Neural progenitor cell (in vitro differentiated cells): ENCODE measurements around the gene CCDC158. TPM values are rescaled to one million over a fixed set of nuclear protein-coding genes. Genes with fewer than 3 reads are reported as not detected.

Experiments
- DNase-seq: peaks from one replicate; pipeline ENCODE4 v3.0.0-alpha.2; 2016; ENCODE audit warnings: low spot score
- H2AFZ ChIP-seq: fragments of 200-600 bp; sonication (generic); replicated peaks from 2 replicates; pipeline ENCODE4 v1.6.1; 2016; ENCODE audit warnings: antibody characterized with exemption
- H3F3A ChIP-seq: fragments of 200-600 bp; sonication (generic); 2 replicates; pipeline ENCODE4 v1.6.1; 2016; ENCODE audit warnings: antibody characterized with exemption, low read depth
- H3K27ac ChIP-seq: fragments of 200-600 bp; sonication (generic); 2 replicates; pipeline ENCODE4 v1.5.1; 2016; ENCODE audit warnings: mild to moderate bottlenecking
- H3K27me3 ChIP-seq: fragments of 200-600 bp; sonication (generic); 2 replicates; pipeline ENCODE4 v1.6.1; 2016; ENCODE audit warnings: mild to moderate bottlenecking, moderate library complexity
- H3K36me3 ChIP-seq: fragments of 200-600 bp; sonication (generic); 2 replicates; pipeline ENCODE4 v1.5.1; 2016
- H3K4me1 ChIP-seq: fragments of 200-600 bp; sonication (generic); 2 replicates; pipeline ENCODE4 v1.6.1; 2016; ENCODE audit warnings: mixed run types
- H3K4me2 ChIP-seq: fragments of 200-600 bp; sonication (generic); 2 replicates; pipeline ENCODE4 v1.6.1; 2016
- H3K4me3 ChIP-seq: fragments of 200-600 bp; sonication (generic); 2 replicates; pipeline ENCODE4 v1.5.1; 2016
- H3K79me2 ChIP-seq: fragments of 200-600 bp; sonication (generic); 2 replicates; pipeline ENCODE4 v1.6.1; 2016; ENCODE audit warnings: low read depth
- H3K9ac ChIP-seq: fragments of 200-600 bp; sonication (generic); 2 replicates; pipeline ENCODE4 v1.6.1; 2016
- H3K9me3 ChIP-seq: fragments of 200-600 bp; sonication (generic); 2 replicates; pipeline ENCODE4 v1.5.1; 2016; ENCODE audit warnings: low read depth
- H4K20me1 ChIP-seq: fragments of 200-600 bp; sonication (generic); 2 replicates; pipeline ENCODE4 v1.6.1; 2016; ENCODE audit warnings: low read depth
- H3K27ac Mint-ChIP-seq: 3 replicates; pipeline ENCODE4 v1.8.0; 2021; ENCODE audit warnings: mixed read lengths
- H3K27me3 Mint-ChIP-seq: 2 replicates; pipeline ENCODE4 v1.8.0; 2022; ENCODE audit warnings: low read depth, mild to moderate bottlenecking, inconsistent platforms, moderate library complexity, mixed read lengths; ENCODE audit not compliant: insufficient read depth
- H3K36me3 Mint-ChIP-seq: 3 replicates; pipeline ENCODE4 v1.8.0; 2021; ENCODE audit warnings: mixed read lengths
- H3K4me1 Mint-ChIP-seq: 3 replicates; pipeline ENCODE4 v1.8.0; 2021; ENCODE audit warnings: mixed read lengths
- H3K4me3 Mint-ChIP-seq: 3 replicates; pipeline ENCODE4 v1.8.0; 2021; ENCODE audit warnings: mild to moderate bottlenecking, moderate library complexity, mixed read lengths
- H3K9me3 Mint-ChIP-seq: 3 replicates; pipeline ENCODE4 v1.8.0; 2020; ENCODE audit warnings: mixed read lengths
- EZH2 ChIP-seq: fragments of 200-600 bp; sonication (generic); IDR thresholded peaks from 2 replicates; pipeline ENCODE4 v1.6.1; 2017; ENCODE audit warnings: antibody characterized with exemption, mild to moderate bottlenecking, moderate library complexity
- EZH2phosphoT487 ChIP-seq: fragments of 200-600 bp; sonication (generic); IDR thresholded peaks from 2 replicates; pipeline ENCODE4 v1.6.1; 2017; ENCODE audit warnings: antibody characterized with exemption
- total RNA-seq: library from RNA; depleted of rRNA; stranded (reverse); fragments of >200 nt; gene quantifications from 2 replicates; pipeline ENCODE4 v1.2.3, GENCODE V29; 2015; ENCODE audit warnings: low replicate concordance
- TF ChIP-seq, protein P1 (sequence below): fragments of 200-600 bp; sonication (generic); IDR thresholded peaks from 2 replicates; pipeline ENCODE4 v1.5.1; 2017; ENCODE audit warnings: antibody characterized with exemption, mild to moderate bottlenecking

The CCDC158 gene
- not detected in 2 replicates for total RNA-seq

- peaks cover 5% of the 10 kb centered on the region for H3F3A ChIP-seq
- peaks cover 6% of the 10 kb centered on the region for H3K4me1 ChIP-seq
- Mint-ChIP-seq H3K36me3 (no peaks in the 10 kb centered on the region), H3K27ac (peak within 1 kb of the TSS; percentile 37), H3K9me3 (peaks cover 23% of the 10 kb centered on the region), H3K27me3 (no peaks in the 10 kb centered on the region), H3K4me1 (peaks cover 8% of the 10 kb centered on the region), H3K4me3 (no peak within 1 kb of the TSS)
- no peak within 1 kb of the TSS for H2AFZ ChIP-seq
- peaks cover 7% of the 10 kb centered on the region for H3K9me3 ChIP-seq
- no peak within 1 kb of the TSS for H3K4me3 ChIP-seq
- no peak for DNase-seq
- no peak within 1 kb of the TSS for H3K9ac ChIP-seq
- H3K4me2 ChIP-seq: no peak within 1 kb of the TSS
- no peak within 1 kb of the TSS for H3K27ac ChIP-seq
- TF ChIP-seq EZH2: no peak
- TF ChIP-seq, protein P1, sequence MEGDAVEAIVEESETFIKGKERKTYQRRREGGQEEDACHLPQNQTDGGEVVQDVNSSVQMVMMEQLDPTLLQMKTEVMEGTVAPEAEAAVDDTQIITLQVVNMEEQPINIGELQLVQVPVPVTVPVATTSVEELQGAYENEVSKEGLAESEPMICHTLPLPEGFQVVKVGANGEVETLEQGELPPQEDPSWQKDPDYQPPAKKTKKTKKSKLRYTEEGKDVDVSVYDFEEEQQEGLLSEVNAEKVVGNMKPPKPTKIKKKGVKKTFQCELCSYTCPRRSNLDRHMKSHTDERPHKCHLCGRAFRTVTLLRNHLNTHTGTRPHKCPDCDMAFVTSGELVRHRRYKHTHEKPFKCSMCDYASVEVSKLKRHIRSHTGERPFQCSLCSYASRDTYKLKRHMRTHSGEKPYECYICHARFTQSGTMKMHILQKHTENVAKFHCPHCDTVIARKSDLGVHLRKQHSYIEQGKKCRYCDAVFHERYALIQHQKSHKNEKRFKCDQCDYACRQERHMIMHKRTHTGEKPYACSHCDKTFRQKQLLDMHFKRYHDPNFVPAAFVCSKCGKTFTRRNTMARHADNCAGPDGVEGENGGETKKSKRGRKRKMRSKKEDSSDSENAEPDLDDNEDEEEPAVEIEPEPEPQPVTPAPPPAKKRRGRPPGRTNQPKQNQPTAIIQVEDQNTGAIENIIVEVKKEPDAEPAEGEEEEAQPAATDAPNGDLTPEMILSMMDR: no peak
- no peak for TF ChIP-seq EZH2phosphoT487
- H4K20me1 ChIP-seq: no peaks in the 10 kb centered on the region
- no peaks in the 10 kb centered on the region for H3K27me3 ChIP-seq
- no peaks in the 10 kb centered on the region for H3K36me3 ChIP-seq
- no peaks in the 10 kb centered on the region for H3K79me2 ChIP-seq
These were observed at the start of gene CCDC158 for GRCh38 chr4:76420762-76421581. Gene CCDC158 (minus strand): TSS chr4:76421141. CDS start chr4:76403207, 17,934 bp downstream.

GRCh38 chr4:76470532-76470931 lies 49.6 kb upstream of the CCDC158 start:
- no peak for TF ChIP-seq EZH2phosphoT487
- TF ChIP-seq, protein P1: no peak

GRCh38 chr4:76470064-76470463 lies 49.1 kb upstream of the CCDC158 start:
- Mint-ChIP-seq H3K27ac (no peak overlapping the region), H3K36me3 (peaks cover 50% of the 10 kb centered on the region)
- TF ChIP-seq EZH2phosphoT487 (no peak), EZH2 (no peak)
- TF ChIP-seq, protein P1: no peak

More at GRCh38 chr4:76470532-76470931, 49.6 kb upstream of the CCDC158 start:
- peaks cover 92% of the 10 kb centered on the region for H3K79me2 ChIP-seq
- H3K27me3 ChIP-seq: no peaks in the 10 kb centered on the region
- H3K4me2 ChIP-seq: no peak overlapping the region
- Mint-ChIP-seq H3K4me1 (peaks cover 6% of the 10 kb centered on the region), H3K9me3 (peaks cover 44% of the 10 kb centered on the region), H3K4me3 (no peak overlapping the region), H3K27me3 (no peaks in the 10 kb centered on the region), H3K36me3 (peaks cover 50% of the 10 kb centered on the region), H3K27ac (no peak overlapping the region)
- H2AFZ ChIP-seq: no peak overlapping the region
- peaks cover 7% of the 10 kb centered on the region for H3K9me3 ChIP-seq
- peaks cover 6% of the 10 kb centered on the region for H3K36me3 ChIP-seq
- peak overlapping the region; percentile 48 for H3K27ac ChIP-seq
- DNase-seq: no peak
- H3K4me3 ChIP-seq: no peak overlapping the region
- no peaks in the 10 kb centered on the region for H3F3A ChIP-seq
- peaks cover 22% of the 10 kb centered on the region for H3K4me1 ChIP-seq
- no peak overlapping the region for H3K9ac ChIP-seq
- peaks cover 4% of the 10 kb centered on the region for H4K20me1 ChIP-seq

More at GRCh38 chr4:76470064-76470463, 49.1 kb upstream of the CCDC158 start:
- peaks cover 43% of the 10 kb centered on the region for H3K9me3 Mint-ChIP-seq
- H3K27me3 ChIP-seq: no peaks in the 10 kb centered on the region
- peaks cover 6% of the 10 kb centered on the region for H3K36me3 ChIP-seq
- no peak overlapping the region for H3K9ac ChIP-seq
- H3K4me2 ChIP-seq: no peak overlapping the region
- H3K27ac ChIP-seq: peak overlapping the region; percentile 48
- no peak overlapping the region for H2AFZ ChIP-seq
- H3K4me3 Mint-ChIP-seq: no peak overlapping the region
- H3K27me3 Mint-ChIP-seq: no peaks in the 10 kb centered on the region
- no peak for DNase-seq
- H3K4me1 ChIP-seq: peaks cover 25% of the 10 kb centered on the region
- peaks cover 4% of the 10 kb centered on the region for H3K9me3 ChIP-seq
- peaks cover 6% of the 10 kb centered on the region for H3K4me1 Mint-ChIP-seq
- peaks cover 4% of the 10 kb centered on the region for H4K20me1 ChIP-seq
- no peaks in the 10 kb centered on the region for H3F3A ChIP-seq
- no peak overlapping the region for H3K4me3 ChIP-seq
- H3K79me2 ChIP-seq: peaks cover 92% of the 10 kb centered on the region
